Sigmoid colon (tissue), 4 donors: ENCODE measurements around the gene PPCDC.

Experiments used
- CTCF ChIP-seq, 4 experiments: fragments of 450-650 bp in 3 of 4; fragments of 200-600 bp in 1 of 4; IDR thresholded peaks; one replicate each; pipeline ENCODE4 v1.5.1; 2016 to 2019; ENCODE audit warnings: antibody characterized with exemption in 4 of 4, mild to moderate bottlenecking in 3 of 4, moderate library complexity in 2 of 4
- EP300 ChIP-seq, 4 donors: sonication (generic); formaldehyde crosslinking; IDR thresholded peaks; one replicate each; pipeline ENCODE4 v1.6.1; 2017; ENCODE audit warnings: antibody characterized with exemption in 4 of 4

GRCh38 chr15:75059607-75060006 lies 36.2 kb downstream of the PPCDC start:
- no peak for TF ChIP-seq CTCF (IDR thresholded peaks at IDR 0.05)
- TF ChIP-seq EP300 (IDR thresholded peaks at IDR 0.05) = no peak
